Measurements from ENCODE around the gene AMER2. TPM values are rescaled to one million over a fixed set of nuclear protein-coding genes. Genes with fewer than 3 reads are reported as not detected.

AMER2 gene
- polyA plus RNA-seq, 3 donors: not detected

- peaks cover 12 to 31% (median 14%) of the 10 kb centered on the region in 3 donors for H3K27me3 Mint-ChIP-seq (ENCODE audit: low read depth in 3 of 3)
- peaks cover 0 to 9% (median 3%) of the 10 kb centered on the region in 7 donors for H3K9me3 Mint-ChIP-seq
- TF ChIP-seq CTCF (IDR thresholded peaks at IDR 0.05): no peak
These were observed 40.1 kb downstream of the AMER2 start for GRCh38 chr13:25131881-25132420.

GRCh38 chr13:25130944-25131343, 41.1 kb downstream of the AMER2 start:
- Histone ChIP-seq H4K20me1 (ENCODE audit: insufficient read depth, low read length) (no peaks in the 10 kb centered on the region), H3K36me3 (replicated peaks in 1 of 2; ENCODE audit: control insufficient read depth in 1 of 2, insufficient read depth in 2 of 2, low read length in 2 of 2) (no peaks in the 10 kb centered on the region), H3K79me2 (ENCODE audit: insufficient read depth, low read length) (no peaks in the 10 kb centered on the region), H3K4me3 (replicated peaks in 1 of 3; ENCODE audit: low read depth in 2 of 3, low read length in 3 of 3) (no peak overlapping the region), H2AFZ (ENCODE audit: insufficient read depth, low read depth, low read length, poor library complexity, severe bottlenecking) (no peak overlapping the region), H3K4me1 (ENCODE audit: control insufficient read depth in 1 of 2, insufficient read depth in 2 of 2, low read length in 2 of 2) (no peaks in the 10 kb centered on the region), H3K9ac (ENCODE audit: insufficient read depth, low read length, poor library complexity, severe bottlenecking) (no peak overlapping the region), H3K27me3 (ENCODE audit: control insufficient read depth in 2 of 2, insufficient read depth in 2 of 2, low read length in 2 of 2) (peaks cover 5 to 7% of the 10 kb centered on the region in 2 donors), H3K27ac (ENCODE audit: low read depth in 1 of 2, low read length in 2 of 2) (no peak overlapping the region), H3K9me3 (replicated peaks in 1 of 2; ENCODE audit: control insufficient read depth in 1 of 2, insufficient read depth in 1 of 2, low read length in 2 of 2) (no peaks in the 10 kb centered on the region), H3K4me2 (replicated peaks; ENCODE audit: extremely low read depth, low read length, poor library complexity, severe bottlenecking) (no peak overlapping the region)
- no peak for TF ChIP-seq CTCF (IDR thresholded peaks at IDR 0.05)
- intact Hi-C loops (cut with micrococcal nuclease): no loop called here
- Mint-ChIP-seq H3K27ac (no peak overlapping the region), H3K9me3 (peaks cover 0 to 11% (median 3%) of the 10 kb centered on the region in 7 donors), H3K36me3 (no peaks in the 10 kb centered on the region), H3K4me3 (no peak overlapping the region), H3K27me3 (ENCODE audit: low read depth in 3 of 3) (peaks cover 9 to 21% (median 12%) of the 10 kb centered on the region in 3 donors), H3K4me1 (no peaks in the 10 kb centered on the region)
- no peak for DNase-seq
- 44% methylated on average over 1 of the region's 3 CpGs for WGBS (ENCODE audit: insufficient coverage)

More at GRCh38 chr13:25131881-25132420, 40.1 kb downstream of the AMER2 start:
- Histone ChIP-seq H3K36me3 (replicated peaks in 1 of 2; ENCODE audit: control insufficient read depth in 1 of 2, insufficient read depth in 2 of 2, low read length in 2 of 2) (no peaks in the 10 kb centered on the region), H3K27me3 (ENCODE audit: control insufficient read depth in 2 of 2, insufficient read depth in 2 of 2, low read length in 2 of 2) (peaks cover 14 to 15% of the 10 kb centered on the region in 2 donors), H3K9ac (ENCODE audit: insufficient read depth, low read length, poor library complexity, severe bottlenecking) (no peak overlapping the region), H3K79me2 (ENCODE audit: insufficient read depth, low read length) (no peaks in the 10 kb centered on the region), H3K4me1 (ENCODE audit: control insufficient read depth in 1 of 2, insufficient read depth in 2 of 2, low read length in 2 of 2) (no peaks in the 10 kb centered on the region), H3K9me3 (replicated peaks in 1 of 2; ENCODE audit: control insufficient read depth in 1 of 2, insufficient read depth in 1 of 2, low read length in 2 of 2) (no peaks in the 10 kb centered on the region), H4K20me1 (ENCODE audit: insufficient read depth, low read length) (no peaks in the 10 kb centered on the region), H3K4me2 (replicated peaks; ENCODE audit: extremely low read depth, low read length, poor library complexity, severe bottlenecking) (no peak overlapping the region), H3K27ac (ENCODE audit: low read depth in 1 of 2, low read length in 2 of 2) (no peak overlapping the region), H2AFZ (ENCODE audit: insufficient read depth, low read depth, low read length, poor library complexity, severe bottlenecking) (no peak overlapping the region), H3K4me3 (replicated peaks in 1 of 3; ENCODE audit: low read depth in 2 of 3, low read length in 3 of 3) (no peak overlapping the region)
- no peak for DNase-seq
- H3K36me3 Mint-ChIP-seq: no peaks in the 10 kb centered on the region
- no peaks in the 10 kb centered on the region for H3K4me1 Mint-ChIP-seq
- no peak overlapping the region for H3K4me3 Mint-ChIP-seq
- H3K27ac Mint-ChIP-seq: no peak overlapping the region
- intact Hi-C loops (cut with micrococcal nuclease): no loop called here
- 91% methylated on average over 3 of the region's 6 CpGs for WGBS (ENCODE audit: insufficient coverage)

All from CD14-positive monocyte (primary cell).